Esophagus squamous epithelium (tissue), 4 donors: ENCODE results near the gene CDKL5.

Source experiments
- POLR2A ChIP-seq, 4 donors: fragments of 450-650 bp; IDR thresholded peaks; one replicate each; pipeline ENCODE4 v1.6.1; 2017; ENCODE audit warnings: antibody characterized with exemption in 4 of 4, mild to moderate bottlenecking in 4 of 4, moderate library complexity in 3 of 4
- TF ChIP-seq, protein P1 (sequence below), 6 experiments: fragments of 450-650 bp in 4 of 6; fragments of 200-600 bp in 2 of 6; sonication (generic) in 2 of 6; IDR thresholded peaks; one replicate each; pipeline ENCODE4 v1.5.1; 2016 to 2019; ENCODE audit warnings: antibody characterized with exemption in 6 of 6, mild to moderate bottlenecking in 4 of 6, moderate library complexity in 4 of 6

GRCh38 chrX:18617407-18617750, 192.0 kb downstream of the CDKL5 start:
- TF ChIP-seq, protein P1, sequence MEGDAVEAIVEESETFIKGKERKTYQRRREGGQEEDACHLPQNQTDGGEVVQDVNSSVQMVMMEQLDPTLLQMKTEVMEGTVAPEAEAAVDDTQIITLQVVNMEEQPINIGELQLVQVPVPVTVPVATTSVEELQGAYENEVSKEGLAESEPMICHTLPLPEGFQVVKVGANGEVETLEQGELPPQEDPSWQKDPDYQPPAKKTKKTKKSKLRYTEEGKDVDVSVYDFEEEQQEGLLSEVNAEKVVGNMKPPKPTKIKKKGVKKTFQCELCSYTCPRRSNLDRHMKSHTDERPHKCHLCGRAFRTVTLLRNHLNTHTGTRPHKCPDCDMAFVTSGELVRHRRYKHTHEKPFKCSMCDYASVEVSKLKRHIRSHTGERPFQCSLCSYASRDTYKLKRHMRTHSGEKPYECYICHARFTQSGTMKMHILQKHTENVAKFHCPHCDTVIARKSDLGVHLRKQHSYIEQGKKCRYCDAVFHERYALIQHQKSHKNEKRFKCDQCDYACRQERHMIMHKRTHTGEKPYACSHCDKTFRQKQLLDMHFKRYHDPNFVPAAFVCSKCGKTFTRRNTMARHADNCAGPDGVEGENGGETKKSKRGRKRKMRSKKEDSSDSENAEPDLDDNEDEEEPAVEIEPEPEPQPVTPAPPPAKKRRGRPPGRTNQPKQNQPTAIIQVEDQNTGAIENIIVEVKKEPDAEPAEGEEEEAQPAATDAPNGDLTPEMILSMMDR (IDR thresholded peaks at IDR 0.05), result no peak
- TF ChIP-seq POLR2A (IDR thresholded peaks at IDR 0.05), result no peak
